Peyer's patch (tissue), 4 donors: ENCODE results near the gene RAB40B.
A peak's percentile ranks its signal among the peaks of the same experiment; 100 is the strongest.

Experiments used
- POLR2A ChIP-seq, 2 donors: fragments of 450-650 bp; IDR thresholded peaks; one replicate each; pipeline ENCODE4 v1.5.1; 2017; ENCODE audit warnings: antibody characterized with exemption in 2 of 2, mild to moderate bottlenecking in 2 of 2, moderate library complexity in 2 of 2
- TF ChIP-seq, protein P1 (sequence below), 6 experiments: fragments of 450-650 bp in 4 of 6; fragments of 200-600 bp in 2 of 6; sonication (generic) in 1 of 6; IDR thresholded peaks; one replicate each; pipeline ENCODE4 v1.5.1; 2017 to 2019; ENCODE audit warnings: antibody characterized with exemption in 6 of 6, mild to moderate bottlenecking in 3 of 6, moderate library complexity in 1 of 6

GRCh38 chr17:82668631-82669099 lies 29.8 kb downstream of the RAB40B start:
- TF ChIP-seq, protein P1, sequence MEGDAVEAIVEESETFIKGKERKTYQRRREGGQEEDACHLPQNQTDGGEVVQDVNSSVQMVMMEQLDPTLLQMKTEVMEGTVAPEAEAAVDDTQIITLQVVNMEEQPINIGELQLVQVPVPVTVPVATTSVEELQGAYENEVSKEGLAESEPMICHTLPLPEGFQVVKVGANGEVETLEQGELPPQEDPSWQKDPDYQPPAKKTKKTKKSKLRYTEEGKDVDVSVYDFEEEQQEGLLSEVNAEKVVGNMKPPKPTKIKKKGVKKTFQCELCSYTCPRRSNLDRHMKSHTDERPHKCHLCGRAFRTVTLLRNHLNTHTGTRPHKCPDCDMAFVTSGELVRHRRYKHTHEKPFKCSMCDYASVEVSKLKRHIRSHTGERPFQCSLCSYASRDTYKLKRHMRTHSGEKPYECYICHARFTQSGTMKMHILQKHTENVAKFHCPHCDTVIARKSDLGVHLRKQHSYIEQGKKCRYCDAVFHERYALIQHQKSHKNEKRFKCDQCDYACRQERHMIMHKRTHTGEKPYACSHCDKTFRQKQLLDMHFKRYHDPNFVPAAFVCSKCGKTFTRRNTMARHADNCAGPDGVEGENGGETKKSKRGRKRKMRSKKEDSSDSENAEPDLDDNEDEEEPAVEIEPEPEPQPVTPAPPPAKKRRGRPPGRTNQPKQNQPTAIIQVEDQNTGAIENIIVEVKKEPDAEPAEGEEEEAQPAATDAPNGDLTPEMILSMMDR (IDR thresholded peaks at IDR 0.05): peak in 4 of 6 experiments; percentile 54 to 84 (median 78)
- TF ChIP-seq POLR2A (IDR thresholded peaks at IDR 0.05): no peak
